Hippocampal formation (tissue), 2 donors: ENCODE results near the gene RARA.
"Not testable (repeated sequence)": the region's sequence is repeated elsewhere in the genome, so short reads cannot be mapped to it uniquely, and the experiment has no call there.

ENCODE experiments used
- DNase-seq, 2 donors: peaks; one replicate each; lab custom pipeline; 2025; lab: John Stamatoyannopoulos, UW

The RARA gene

GRCh38 chr17:40374821-40375498 is 66.0 kb downstream of the RARA start:
- DNase-seq: no peak

- not testable (repeated sequence) for DNase-seq
Measured at GRCh38 chr17:40375786-40376185, 66.8 kb downstream of the RARA start.

GRCh38 chr17:40376541-40376940 is 67.6 kb downstream of the RARA start:
- not testable (repeated sequence) for DNase-seq

- DNase-seq: no peak
Measured at GRCh38 chr17:40377832-40378231, 68.9 kb downstream of the RARA start.

GRCh38 chr17:40378966-40379365 is 70.0 kb downstream of the RARA start:
- DNase-seq: no peak

- no peak for DNase-seq
Measured at GRCh38 chr17:40382251-40382650, 73.3 kb downstream of the RARA start.

GRCh38 chr17:40386555-40386954 is 77.6 kb downstream of the RARA start:
- DNase-seq: not testable (repeated sequence)

GRCh38 chr17:40399185-40399584 is 90.2 kb downstream of the RARA start:
- peak in 1 of 2 donors; percentile 6 for DNase-seq

GRCh38 chr17:40402668-40403067 is 93.7 kb downstream of the RARA start:
- DNase-seq: no peak

- DNase-seq: no peak
Measured at GRCh38 chr17:40404003-40404402, 95.0 kb downstream of the RARA start.
